Neural cell (in vitro differentiated cells): ENCODE data around the gene SUPT3H. TPM values are rescaled to one million over a fixed set of nuclear protein-coding genes. Genes with fewer than 3 reads are reported as not detected.

Experiments used
- H2AFZ ChIP-seq: fragments of 200-600, 300-800 bp; sonication (generic), shearing (Covaris generic); 2 replicates; pipeline ENCODE4 v1.6.0; 2014; ENCODE audit warnings: low read depth, mild to moderate bottlenecking, antibody characterized with exemption, low read length, moderate library complexity
- H3F3A ChIP-seq: fragments of 200-600 bp; shearing (Covaris generic); 2 replicates; pipeline ENCODE4 v1.6.1; 2016; ENCODE audit warnings: mild to moderate bottlenecking, moderate library complexity, mixed read lengths, antibody characterized with exemption, low read length; ENCODE audit not compliant: insufficient read depth, poor library complexity, severe bottlenecking
- H3K27ac ChIP-seq: fragments of 200-600, 300-800 bp; sonication (generic), shearing (Covaris generic); 2 replicates; pipeline ENCODE4 v1.5.1; 2014; ENCODE audit warnings: mild to moderate bottlenecking, low read length, moderate library complexity
- H3K27me3 ChIP-seq: fragments of 300-800, 200-600 bp; sonication (generic), shearing (Covaris generic); 2 replicates; pipeline ENCODE4 v1.6.0; 2014; ENCODE audit warnings: mild to moderate bottlenecking, low read depth, low read length, moderate library complexity; ENCODE audit not compliant: insufficient read depth
- H3K36me3 ChIP-seq: fragments of 300-800, 200-600 bp; sonication (generic), shearing (Covaris generic); 2 replicates; pipeline ENCODE4 v1.5.1; 2014; ENCODE audit warnings: mild to moderate bottlenecking, antibody characterized with exemption, low read length, moderate library complexity; ENCODE audit not compliant: insufficient read depth
- H3K4me2 ChIP-seq: fragments of 300-800, 200-600 bp; sonication (generic), shearing (Covaris generic); 2 replicates; pipeline ENCODE4 v1.6.0; 2014; ENCODE audit warnings: mild to moderate bottlenecking, low read length
- H3K4me3 ChIP-seq: fragments of 300-800, 200-600 bp; sonication (generic), shearing (Covaris generic); 2 replicates; pipeline ENCODE4 v1.5.1; 2014; ENCODE audit warnings: mild to moderate bottlenecking, low read length, moderate library complexity
- H3K79me2 ChIP-seq: fragments of 200-600 bp; shearing (Covaris generic); replicated peaks from 2 replicates; pipeline ENCODE4 v1.6.0; 2014; ENCODE audit warnings: mild to moderate bottlenecking, low read length, moderate library complexity; ENCODE audit not compliant: insufficient read depth
- H3K9ac ChIP-seq: fragments of 300-800, 200-600 bp; sonication (generic), shearing (Covaris generic); 2 replicates; pipeline ENCODE4 v1.6.1; 2016; ENCODE audit warnings: mild to moderate bottlenecking, low read length, mixed read lengths
- H3K9me2 ChIP-seq: fragments of 200-600 bp; shearing (Covaris generic); 2 replicates; pipeline ENCODE4 v1.6.1; 2016; ENCODE audit warnings: mild to moderate bottlenecking, low read length, mixed read lengths; ENCODE audit not compliant: insufficient read depth
- H3K9me3 ChIP-seq: fragments of 200-600, 300-800 bp; sonication (generic), shearing (Covaris generic); 2 replicates; pipeline ENCODE4 v1.6.1; 2016; ENCODE audit warnings: mild to moderate bottlenecking, mixed run types, low read length, moderate library complexity, mixed read lengths
- H4K20me1 ChIP-seq: fragments of 200-600 bp; shearing (Covaris generic); 2 replicates; pipeline ENCODE4 v1.6.1; 2016; ENCODE audit warnings: mild to moderate bottlenecking, mixed run types; ENCODE audit not compliant: insufficient read depth
- EP300 ChIP-seq: fragments of 450-650 bp; conservative IDR thresholded peaks from 2 replicates; pipeline ENCODE4 v1.6.1; 2014; ENCODE audit warnings: antibody characterized with exemption, mild to moderate bottlenecking, moderate library complexity; ENCODE audit not compliant: poor library complexity, severe bottlenecking
- EZH2 ChIP-seq: fragments of 200-600, 300-800 bp; shearing (Covaris generic), sonication (generic); IDR thresholded peaks from 2 replicates; pipeline ENCODE4 v1.6.1; 2014; ENCODE audit warnings: antibody characterized with exemption, low read length, borderline replicate concordance, mild to moderate bottlenecking; ENCODE audit not compliant: insufficient read depth, poor library complexity, severe bottlenecking
- MXI1 ChIP-seq: fragments of 450-650 bp; conservative IDR thresholded peaks from 2 replicates; pipeline ENCODE4 v1.6.1; 2014; ENCODE audit warnings: antibody characterized with exemption, mild to moderate bottlenecking; ENCODE audit not compliant: poor library complexity, severe bottlenecking
- POLR2AphosphoS5 ChIP-seq: IDR thresholded peaks from 2 replicates; pipeline ENCODE4 v1.6.1; 2012
- RAD21 ChIP-seq: fragments of 450-650 bp; conservative IDR thresholded peaks from 2 replicates; pipeline ENCODE4 v1.6.1; 2014; ENCODE audit warnings: antibody characterized with exemption, mild to moderate bottlenecking, moderate library complexity
- REST ChIP-seq: IDR thresholded peaks from 2 replicates; pipeline ENCODE4 v1.6.1; 2012; ENCODE audit warnings: borderline replicate concordance
- SMC3 ChIP-seq: fragments of 450-650 bp; conservative IDR thresholded peaks from 2 replicates; pipeline ENCODE4 v1.6.1; 2014; ENCODE audit warnings: antibody characterized with exemption, mild to moderate bottlenecking, moderate library complexity; ENCODE audit not compliant: poor library complexity
- TAF1 ChIP-seq: IDR thresholded peaks from 2 replicates; pipeline ENCODE4 v1.6.1; 2012; ENCODE audit warnings: low read depth
- polyA plus RNA-seq: library from polyadenylated mRNA; depleted of rRNA; stranded (reverse); fragments of >200 nt; gene quantifications from 2 replicates; pipeline ENCODE4 v1.2.3, GENCODE V29; 2014
- TF ChIP-seq, protein P1 (sequence below): fragments of 450-650 bp; IDR thresholded peaks from 2 replicates; pipeline ENCODE4 v1.5.1; 2014; ENCODE audit warnings: antibody characterized with exemption, mild to moderate bottlenecking, moderate library complexity; ENCODE audit not compliant: poor library complexity, severe bottlenecking

SUPT3H gene
- polyA plus RNA-seq, 1 donor from 2014 or later = 6.8 TPM

GRCh38 chr6:45366534-45366933 lies 11.2 kb downstream of the SUPT3H start:
- H3K27me3 ChIP-seq = no peaks in the 10 kb centered on the region

DNA sequence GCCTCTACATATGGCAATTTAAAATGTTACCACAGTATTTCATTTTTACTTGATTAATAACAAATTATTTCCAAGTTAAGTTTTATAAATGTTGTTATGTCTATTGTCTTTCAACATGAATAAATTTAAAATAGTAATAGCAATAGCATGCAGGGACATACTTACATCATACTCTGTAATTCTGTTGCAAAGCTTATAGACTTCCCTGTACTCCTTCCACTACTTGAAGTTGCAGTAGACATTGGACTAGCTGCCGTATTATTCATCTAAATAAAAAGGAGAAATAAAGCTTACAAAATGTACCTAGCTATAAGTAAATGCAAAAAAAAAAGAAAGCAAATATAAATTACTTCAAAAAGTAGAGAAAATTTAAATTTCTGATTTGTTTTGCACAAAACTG lies 12.7 kb downstream of the SUPT3H start:
- Histone ChIP-seq H3F3A (no peaks in the 10 kb centered on the region), H3K36me3 (no peaks in the 10 kb centered on the region), H3K9me3 (no peaks in the 10 kb centered on the region), H3K79me2 (peaks cover 3% of the 10 kb centered on the region), H3K27me3 (no peaks in the 10 kb centered on the region), H4K20me1 (no peaks in the 10 kb centered on the region), H3K4me3 (no peak overlapping the region), H3K4me2 (no peak overlapping the region), H2AFZ (no peak overlapping the region), H3K9ac (no peak overlapping the region), H3K9me2 (no peaks in the 10 kb centered on the region), H3K27ac (no peak overlapping the region)
- TF ChIP-seq TAF1 (no peak), REST (no peak), EP300 (no peak)

More at GRCh38 chr6:45366534-45366933, 11.2 kb downstream of the SUPT3H start:
- Histone ChIP-seq H4K20me1 (no peaks in the 10 kb centered on the region), H3K27ac (no peak overlapping the region), H2AFZ (no peak overlapping the region), H3K4me2 (no peak overlapping the region), H3K36me3 (no peaks in the 10 kb centered on the region), H3K4me3 (no peak overlapping the region), H3K9me3 (no peaks in the 10 kb centered on the region), H3K9ac (no peak overlapping the region), H3K79me2 (peaks cover 3% of the 10 kb centered on the region), H3F3A (no peaks in the 10 kb centered on the region), H3K9me2 (no peaks in the 10 kb centered on the region)
- TF ChIP-seq, protein P1, sequence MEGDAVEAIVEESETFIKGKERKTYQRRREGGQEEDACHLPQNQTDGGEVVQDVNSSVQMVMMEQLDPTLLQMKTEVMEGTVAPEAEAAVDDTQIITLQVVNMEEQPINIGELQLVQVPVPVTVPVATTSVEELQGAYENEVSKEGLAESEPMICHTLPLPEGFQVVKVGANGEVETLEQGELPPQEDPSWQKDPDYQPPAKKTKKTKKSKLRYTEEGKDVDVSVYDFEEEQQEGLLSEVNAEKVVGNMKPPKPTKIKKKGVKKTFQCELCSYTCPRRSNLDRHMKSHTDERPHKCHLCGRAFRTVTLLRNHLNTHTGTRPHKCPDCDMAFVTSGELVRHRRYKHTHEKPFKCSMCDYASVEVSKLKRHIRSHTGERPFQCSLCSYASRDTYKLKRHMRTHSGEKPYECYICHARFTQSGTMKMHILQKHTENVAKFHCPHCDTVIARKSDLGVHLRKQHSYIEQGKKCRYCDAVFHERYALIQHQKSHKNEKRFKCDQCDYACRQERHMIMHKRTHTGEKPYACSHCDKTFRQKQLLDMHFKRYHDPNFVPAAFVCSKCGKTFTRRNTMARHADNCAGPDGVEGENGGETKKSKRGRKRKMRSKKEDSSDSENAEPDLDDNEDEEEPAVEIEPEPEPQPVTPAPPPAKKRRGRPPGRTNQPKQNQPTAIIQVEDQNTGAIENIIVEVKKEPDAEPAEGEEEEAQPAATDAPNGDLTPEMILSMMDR = no peak
- TF ChIP-seq EP300 (no peak), EZH2 (no peak), MXI1 (no peak), TAF1 (no peak), POLR2AphosphoS5 (no peak), REST (no peak), RAD21 (no peak), SMC3 (no peak)
